ENCODE results near the gene NR1H2. TPM values are rescaled to one million over a fixed set of nuclear protein-coding genes. Genes with fewer than 3 reads are reported as not detected.

The NR1H2 gene
- total and polyA plus RNA-seq, 10 of the 15 experiments (the other 5 are each of a cell fraction or from before 2014, with no cell fraction given): 0.05 to 54.2 (median 35.1) TPM

DNA sequence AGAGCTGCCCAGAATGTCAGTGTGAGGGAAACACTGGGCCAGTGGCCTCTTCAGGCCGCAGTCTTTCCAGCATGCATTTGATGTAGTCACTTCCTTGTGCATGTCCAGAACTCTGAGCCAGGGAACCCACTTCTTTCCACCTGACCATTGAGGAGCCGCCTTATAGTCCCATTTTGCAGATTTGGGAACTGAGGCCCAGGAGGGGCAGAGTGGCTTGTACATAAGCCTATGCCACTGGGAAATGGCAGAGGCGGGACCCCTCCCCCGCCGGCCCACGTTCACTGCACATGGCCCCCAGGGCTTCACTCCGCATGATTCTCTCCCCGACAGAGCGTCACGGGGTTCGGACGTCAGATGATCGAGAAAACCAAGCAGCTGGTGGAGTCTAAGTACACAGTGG, 36.8 kb downstream of the NR1H2 start:
- TF ChIP-seq YY1 (IDR thresholded peaks at IDR 0.05; ENCODE audit: low read depth, low read length) (no peak), KAT2A (conservative IDR thresholded peaks at IDR 0.05; ENCODE audit: control insufficient read depth, low read depth, low read length) (no peak), KLF5 (IDR thresholded peaks at IDR 0.05; ENCODE audit: partially characterized antibody) (no peak)
- no TSS peak for BruUV-seq (replicated peaks)
- Histone ChIP-seq H3K4me3 (no peak overlapping the region), H4K20me1 (ENCODE audit: control insufficient read depth, insufficient read depth) (no peaks in the 10 kb centered on the region), H3K4me2 (ENCODE audit: control insufficient read depth, insufficient read depth) (no peak overlapping the region), H3K4me1 (ENCODE audit: control insufficient read depth, insufficient read depth, low read length) (peaks cover 32% of the 10 kb centered on the region), H3K27ac (ENCODE audit: control insufficient read depth, insufficient read depth) (no peak overlapping the region), H2AFZ (ENCODE audit: control insufficient read depth, low read depth, low read length) (no peak overlapping the region), H3K79me2 (ENCODE audit: control insufficient read depth, insufficient read depth, low read length) (no peaks in the 10 kb centered on the region; the same call in 1 of the 2 replicates), H3K27me3 (replicated peaks in 1 of 2; ENCODE audit: control insufficient read depth in 2 of 2, insufficient read depth in 2 of 2, low read length in 1 of 2) (no peaks in the 10 kb centered on the region), H3K36me3 (ENCODE audit: control insufficient read depth in 2 of 2, insufficient read depth in 2 of 2, low read length in 1 of 2) (peaks cover 2 to 19% of the 10 kb centered on the region in 2 experiments; a peak in 2 of 4 replicates), H3K9ac (ENCODE audit: control insufficient read depth, insufficient read depth, low read length) (no peak overlapping the region), H3K9me3 (replicated peaks; ENCODE audit: control insufficient read depth, insufficient read depth, low read length) (no peaks in the 10 kb centered on the region)
- CTCF ChIA-PET: no interaction called here
- POLR2A ChIA-PET: no interaction called here
- DNase-seq (ENCODE audit: low read depth, low spot score): no peak
- no peak for FAIRE-seq
- in situ Hi-C loops (cut with MboI): no loop called here
- ATAC-seq: no peak
- RAD21 ChIA-PET (ENCODE audit: unreplicated experiment): no interaction called here
- intact Hi-C loops (cut with micrococcal nuclease; ENCODE audit: unreplicated experiment): no loop called here
- SMC1A ChIA-PET (ENCODE audit: uncharacterized antibody, unreplicated experiment): no interaction called here
- 98% methylated on average over 13 of the region's 13 CpGs for WGBS (ENCODE audit: insufficient coverage, insufficient replicate concordance, low lambda C conversion rate, missing lambda C conversion rate)

DNA sequence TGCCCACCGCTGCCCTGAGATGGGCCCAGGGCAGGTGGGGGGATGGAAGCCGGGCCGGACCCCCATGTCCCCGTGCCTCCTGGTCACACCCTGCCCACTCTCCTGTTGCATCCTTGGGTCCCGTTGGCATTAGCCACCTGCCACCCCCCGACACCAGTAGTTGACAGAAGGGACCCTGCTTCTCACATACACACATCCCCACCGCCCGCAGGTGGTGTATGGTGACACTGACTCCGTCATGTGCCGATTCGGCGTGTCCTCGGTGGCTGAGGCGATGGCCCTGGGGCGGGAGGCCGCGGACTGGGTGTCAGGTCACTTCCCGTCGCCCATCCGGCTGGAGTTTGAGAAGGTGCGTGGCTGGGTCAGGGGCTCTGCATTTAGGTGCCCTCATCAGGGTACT, 37.3 kb downstream of the NR1H2 start:
- 92% methylated on average over 20 of the region's 21 CpGs for WGBS (ENCODE audit: insufficient coverage, insufficient replicate concordance, low lambda C conversion rate, missing lambda C conversion rate)
- FAIRE-seq: no peak
- SMC1A ChIA-PET (ENCODE audit: uncharacterized antibody, unreplicated experiment): no interaction called here
- TF ChIP-seq, protein P1, sequence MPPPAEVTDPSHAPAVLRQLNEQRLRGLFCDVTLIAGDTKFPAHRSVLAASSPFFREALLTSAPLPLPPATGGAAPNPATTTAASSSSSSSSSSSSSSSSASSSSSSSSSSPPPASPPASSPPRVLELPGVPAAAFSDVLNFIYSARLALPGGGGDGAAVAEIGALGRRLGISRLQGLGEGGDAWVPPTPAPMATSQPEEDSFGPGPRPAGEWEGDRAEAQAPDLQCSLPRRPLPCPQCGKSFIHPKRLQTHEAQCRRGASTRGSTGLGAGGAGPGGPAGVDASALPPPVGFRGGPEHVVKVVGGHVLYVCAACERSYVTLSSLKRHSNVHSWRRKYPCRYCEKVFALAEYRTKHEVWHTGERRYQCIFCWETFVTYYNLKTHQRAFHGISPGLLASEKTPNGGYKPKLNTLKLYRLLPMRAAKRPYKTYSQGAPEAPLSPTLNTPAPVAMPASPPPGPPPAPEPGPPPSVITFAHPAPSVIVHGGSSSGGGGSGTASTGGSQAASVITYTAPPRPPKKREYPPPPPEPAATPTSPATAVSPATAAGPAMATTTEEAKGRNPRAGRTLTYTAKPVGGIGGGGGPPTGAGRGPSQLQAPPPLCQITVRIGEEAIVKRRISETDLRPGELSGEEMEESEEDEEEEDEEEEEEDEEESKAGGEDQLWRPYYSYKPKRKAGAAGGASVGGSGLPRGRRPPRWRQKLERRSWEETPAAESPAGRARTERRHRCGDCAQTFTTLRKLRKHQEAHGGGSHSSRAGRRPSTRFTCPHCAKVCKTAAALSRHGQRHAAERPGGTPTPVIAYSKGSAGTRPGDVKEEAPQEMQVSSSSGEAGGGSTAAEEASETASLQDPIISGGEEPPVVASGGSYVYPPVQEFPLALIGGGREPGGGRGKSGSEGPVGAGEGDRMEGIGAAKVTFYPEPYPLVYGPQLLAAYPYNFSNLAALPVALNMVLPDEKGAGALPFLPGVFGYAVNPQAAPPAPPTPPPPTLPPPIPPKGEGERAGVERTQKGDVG (CRISPR knock-in tag; IDR thresholded peaks at IDR 0.05): no peak
- TF ChIP-seq, protein P2, sequence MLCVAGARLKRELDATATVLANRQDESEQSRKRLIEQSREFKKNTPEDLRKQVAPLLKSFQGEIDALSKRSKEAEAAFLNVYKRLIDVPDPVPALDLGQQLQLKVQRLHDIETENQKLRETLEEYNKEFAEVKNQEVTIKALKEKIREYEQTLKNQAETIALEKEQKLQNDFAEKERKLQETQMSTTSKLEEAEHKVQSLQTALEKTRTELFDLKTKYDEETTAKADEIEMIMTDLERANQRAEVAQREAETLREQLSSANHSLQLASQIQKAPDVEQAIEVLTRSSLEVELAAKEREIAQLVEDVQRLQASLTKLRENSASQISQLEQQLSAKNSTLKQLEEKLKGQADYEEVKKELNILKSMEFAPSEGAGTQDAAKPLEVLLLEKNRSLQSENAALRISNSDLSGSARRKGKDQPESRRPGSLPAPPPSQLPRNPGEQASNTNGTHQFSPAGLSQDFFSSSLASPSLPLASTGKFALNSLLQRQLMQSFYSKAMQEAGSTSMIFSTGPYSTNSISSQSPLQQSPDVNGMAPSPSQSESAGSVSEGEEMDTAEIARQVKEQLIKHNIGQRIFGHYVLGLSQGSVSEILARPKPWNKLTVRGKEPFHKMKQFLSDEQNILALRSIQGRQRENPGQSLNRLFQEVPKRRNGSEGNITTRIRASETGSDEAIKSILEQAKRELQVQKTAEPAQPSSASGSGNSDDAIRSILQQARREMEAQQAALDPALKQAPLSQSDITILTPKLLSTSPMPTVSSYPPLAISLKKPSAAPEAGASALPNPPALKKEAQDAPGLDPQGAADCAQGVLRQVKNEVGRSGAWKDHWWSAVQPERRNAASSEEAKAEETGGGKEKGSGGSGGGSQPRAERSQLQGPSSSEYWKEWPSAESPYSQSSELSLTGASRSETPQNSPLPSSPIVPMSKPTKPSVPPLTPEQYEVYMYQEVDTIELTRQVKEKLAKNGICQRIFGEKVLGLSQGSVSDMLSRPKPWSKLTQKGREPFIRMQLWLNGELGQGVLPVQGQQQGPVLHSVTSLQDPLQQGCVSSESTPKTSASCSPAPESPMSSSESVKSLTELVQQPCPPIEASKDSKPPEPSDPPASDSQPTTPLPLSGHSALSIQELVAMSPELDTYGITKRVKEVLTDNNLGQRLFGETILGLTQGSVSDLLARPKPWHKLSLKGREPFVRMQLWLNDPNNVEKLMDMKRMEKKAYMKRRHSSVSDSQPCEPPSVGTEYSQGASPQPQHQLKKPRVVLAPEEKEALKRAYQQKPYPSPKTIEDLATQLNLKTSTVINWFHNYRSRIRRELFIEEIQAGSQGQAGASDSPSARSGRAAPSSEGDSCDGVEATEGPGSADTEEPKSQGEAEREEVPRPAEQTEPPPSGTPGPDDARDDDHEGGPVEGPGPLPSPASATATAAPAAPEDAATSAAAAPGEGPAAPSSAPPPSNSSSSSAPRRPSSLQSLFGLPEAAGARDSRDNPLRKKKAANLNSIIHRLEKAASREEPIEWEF (IDR thresholded peaks at IDR 0.05; ENCODE audit: insufficient replicate concordance, low read depth, low read length): no peak
- TF ChIP-seq STAT1 (conservative IDR thresholded peaks at IDR 0.05): no peak
- no peak for TF ChIP-seq YBX1 (IDR thresholded peaks at IDR 0.05)
- TF ChIP-seq JUNB (IDR thresholded peaks at IDR 0.05): no peak
- TF ChIP-seq, protein P3, sequence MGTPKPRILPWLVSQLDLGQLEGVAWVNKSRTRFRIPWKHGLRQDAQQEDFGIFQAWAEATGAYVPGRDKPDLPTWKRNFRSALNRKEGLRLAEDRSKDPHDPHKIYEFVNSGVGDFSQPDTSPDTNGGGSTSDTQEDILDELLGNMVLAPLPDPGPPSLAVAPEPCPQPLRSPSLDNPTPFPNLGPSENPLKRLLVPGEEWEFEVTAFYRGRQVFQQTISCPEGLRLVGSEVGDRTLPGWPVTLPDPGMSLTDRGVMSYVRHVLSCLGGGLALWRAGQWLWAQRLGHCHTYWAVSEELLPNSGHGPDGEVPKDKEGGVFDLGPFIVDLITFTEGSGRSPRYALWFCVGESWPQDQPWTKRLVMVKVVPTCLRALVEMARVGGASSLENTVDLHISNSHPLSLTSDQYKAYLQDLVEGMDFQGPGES (IDR thresholded peaks at IDR 0.05): no peak

More for the DNA sequence above, 37.3 kb downstream of the NR1H2 start:
- H3K27me3 ChIP-seq (replicated peaks in 1 of 2; ENCODE audit: control insufficient read depth in 2 of 2, insufficient read depth in 2 of 2, low read length in 1 of 2): no peaks in the 10 kb centered on the region
- no peaks in the 10 kb centered on the region for H3K9me3 ChIP-seq (replicated peaks; ENCODE audit: control insufficient read depth, insufficient read depth, low read length)
- no peak overlapping the region for H3K4me3 ChIP-seq
- H4K20me1 ChIP-seq (ENCODE audit: control insufficient read depth, insufficient read depth): no peaks in the 10 kb centered on the region
- H3K36me3 ChIP-seq (ENCODE audit: control insufficient read depth in 2 of 2, insufficient read depth in 2 of 2, low read length in 1 of 2): peaks cover 2 to 19% of the 10 kb centered on the region in 2 experiments; a peak in 2 of 4 replicates
- in situ Hi-C loops (cut with MboI): no loop called here
- no peak overlapping the region for H3K4me2 ChIP-seq (ENCODE audit: control insufficient read depth, insufficient read depth)
- no peak overlapping the region for H3K9ac ChIP-seq (ENCODE audit: control insufficient read depth, insufficient read depth, low read length)
- no peak overlapping the region for H2AFZ ChIP-seq (ENCODE audit: control insufficient read depth, low read depth, low read length)
- ATAC-seq (no peak), DNase-seq (ENCODE audit: low read depth, low spot score) (no peak)
- ChIA-PET RAD21 (ENCODE audit: unreplicated experiment) (no interaction called here), POLR2A (no interaction called here), CTCF (interaction anchor here (3.8 kb wide), 1 partner anchor 47 kb away, joined by 30 read pairs; no protein-coding TSS in a partner anchor)
- peaks cover 35% of the 10 kb centered on the region for H3K4me1 ChIP-seq (ENCODE audit: control insufficient read depth, insufficient read depth, low read length)
- H3K79me2 ChIP-seq (ENCODE audit: control insufficient read depth, insufficient read depth, low read length): peaks cover 1% of the 10 kb centered on the region
- BruUV-seq (replicated peaks): no TSS peak
- intact Hi-C loops (cut with micrococcal nuclease; ENCODE audit: unreplicated experiment): no loop called here
- no peak overlapping the region for H3K27ac ChIP-seq (ENCODE audit: control insufficient read depth, insufficient read depth)

Measured in GM12878 (cell line).